Limb (tissue), 2 donors: ENCODE results near the gene PLA2G15.

Source experiments
- DNase-seq, 2 donors: peaks; one replicate each; pipeline ENCODE4 v3.0.0-alpha.2; 2016; ENCODE audit errors: extremely low spot score in 2 of 2

PLA2G15 gene

DNA sequence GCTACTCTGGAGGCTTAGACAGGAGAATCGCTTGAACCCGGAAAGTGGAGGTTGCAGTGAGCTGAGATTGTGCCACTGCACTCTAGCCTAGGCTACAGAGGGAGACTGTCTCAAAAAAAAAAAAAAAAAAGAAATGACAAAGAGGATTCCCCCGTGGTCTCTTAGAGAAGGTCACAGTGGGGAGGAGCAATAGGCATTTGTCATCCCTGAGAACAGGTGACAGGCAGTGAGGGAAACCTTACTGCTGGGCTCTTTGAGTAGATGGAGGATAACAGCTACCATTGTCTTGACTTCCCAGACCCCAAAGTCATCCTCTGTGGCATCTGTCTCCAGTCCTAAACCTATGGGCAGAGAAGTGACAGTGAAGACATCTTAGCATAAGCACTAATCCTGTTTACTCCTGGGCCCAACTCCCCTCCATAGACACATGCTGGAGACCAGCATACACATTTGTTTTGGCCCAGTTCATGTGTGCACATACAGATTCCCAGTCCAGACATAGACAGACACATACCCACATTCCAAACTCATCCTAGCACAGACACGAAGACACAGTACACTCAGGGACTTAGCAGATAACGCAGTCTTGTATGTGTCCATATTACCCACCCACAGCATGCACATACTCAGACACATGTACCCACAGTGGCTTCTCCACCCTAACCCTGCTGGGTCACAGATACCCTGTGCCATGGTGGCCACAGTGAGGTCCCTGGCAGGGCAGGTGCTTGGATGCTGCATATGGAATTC is 11.9 kb upstream of the PLA2G15 start:
- DNase-seq = no peak

DNA sequence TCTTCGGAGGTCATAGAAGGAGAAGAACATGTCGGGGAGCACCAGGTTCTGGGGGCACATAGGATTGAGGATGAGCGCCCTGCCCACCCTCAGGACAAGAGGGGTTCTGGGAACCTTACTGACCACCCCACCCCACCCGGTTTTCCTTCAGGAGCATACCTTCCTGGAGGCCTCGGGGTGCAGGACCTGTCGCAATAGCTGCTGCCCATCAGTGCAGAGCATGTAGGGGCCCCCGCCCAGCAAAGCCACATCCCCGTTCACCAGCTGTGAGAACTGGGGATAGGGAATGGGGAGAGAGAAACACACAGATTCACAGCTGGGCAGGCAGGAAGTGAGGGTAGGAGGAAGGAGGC is 11.4 kb upstream of the PLA2G15 start:
- DNase-seq = no peak

DNA sequence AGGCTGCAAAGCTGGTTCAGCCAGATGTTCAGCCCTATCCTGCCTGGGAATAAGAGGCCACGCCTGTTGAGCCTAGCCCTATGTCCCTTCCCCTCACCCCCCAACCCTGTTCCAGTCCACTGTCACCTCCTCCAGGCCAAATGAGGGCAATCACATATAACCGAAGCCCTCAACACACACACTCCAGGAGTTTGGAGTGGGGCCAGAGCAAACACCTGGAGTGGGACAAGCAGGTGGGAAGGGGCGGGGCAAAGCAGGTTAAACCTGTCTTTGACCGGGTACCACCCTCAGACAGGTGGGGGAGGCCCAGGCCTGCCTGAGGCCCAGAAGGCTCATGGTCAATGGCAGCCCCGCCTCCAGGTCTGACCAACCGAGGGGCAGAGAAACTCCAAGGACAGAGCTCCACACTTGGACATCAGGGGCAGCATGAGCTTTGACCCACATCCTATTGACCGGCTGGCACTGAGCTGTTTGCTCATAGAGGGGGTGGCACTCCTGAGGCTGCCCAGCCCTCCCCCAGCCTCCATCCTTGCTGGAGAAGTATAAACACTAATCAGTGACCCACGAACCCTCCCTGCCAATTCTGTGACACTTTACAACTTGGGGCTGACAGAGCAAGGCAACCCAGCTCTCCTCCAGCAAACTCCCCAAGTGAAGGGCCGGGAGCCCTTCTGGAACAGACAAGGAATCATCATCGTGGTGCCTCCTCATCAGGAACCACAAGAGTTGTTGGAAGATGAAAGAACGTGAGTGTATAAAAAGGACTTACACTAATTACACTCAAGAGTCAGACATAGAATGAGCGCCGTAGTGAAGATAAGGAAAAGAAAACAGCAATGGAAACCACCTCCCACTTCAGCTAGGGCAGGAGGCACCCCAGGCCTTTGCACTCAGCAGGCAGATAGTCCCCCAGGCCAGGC is 10.7 kb upstream of the PLA2G15 start:
- no peak for DNase-seq

DNA sequence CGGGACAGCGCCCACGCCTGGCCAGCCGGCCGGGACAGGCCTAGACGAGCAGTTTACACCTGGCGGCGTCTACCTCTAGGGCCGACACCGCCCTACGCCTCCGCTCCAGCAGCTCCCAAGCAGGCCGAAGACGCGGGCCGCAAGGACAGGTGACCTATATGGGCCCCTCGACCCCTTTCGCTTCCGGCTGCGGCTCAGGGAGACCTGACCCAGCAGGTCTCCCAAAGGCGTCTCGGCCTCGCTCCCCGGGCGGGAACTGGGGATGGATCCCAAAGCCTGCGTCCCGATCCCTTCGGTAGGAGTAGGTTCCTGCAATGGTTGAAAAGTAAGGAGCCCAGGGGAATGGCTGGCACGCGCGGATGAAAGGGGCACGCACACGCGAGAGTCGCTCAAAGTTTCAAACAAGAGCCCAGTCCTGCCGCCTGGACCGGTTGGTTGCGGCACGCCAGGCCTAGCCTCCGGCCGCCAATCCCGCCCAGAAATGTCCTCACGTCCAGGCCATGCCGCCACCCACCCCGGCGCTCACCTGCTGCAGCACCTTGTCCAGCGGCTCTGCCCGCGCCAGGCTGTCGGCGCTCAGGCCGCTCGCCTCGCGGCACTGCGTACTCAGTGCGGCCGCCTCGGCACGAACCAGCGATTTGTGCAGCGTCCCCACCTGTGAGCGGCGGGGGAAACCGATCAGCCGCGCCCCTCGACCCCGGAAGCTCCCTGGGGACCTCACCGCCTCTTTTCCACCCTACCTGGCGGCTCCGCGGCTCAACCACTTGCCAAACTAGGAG is 9.9 kb upstream of the PLA2G15 start:
- no peak for DNase-seq

DNA sequence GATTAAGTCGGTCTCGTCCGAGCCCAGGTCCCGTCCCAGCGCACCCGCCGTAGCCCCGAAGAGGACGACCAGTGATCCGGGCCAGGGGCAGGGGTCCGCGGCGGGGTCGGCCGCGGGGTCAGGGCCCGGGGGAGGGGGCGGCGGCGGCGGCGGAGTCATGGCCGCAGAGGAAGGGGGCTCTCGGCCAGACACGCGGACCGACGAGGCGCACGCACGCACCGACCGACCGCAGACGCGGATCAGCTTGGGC is 9.4 kb upstream of the PLA2G15 start, which contains the start of gene ESRP2:
TSS of gene ESRP2 (minus strand) at position 241 of the 250 bp plus-strand sequence. CDS start at position 159, 82 bp downstream.
- no peak for DNase-seq

DNA sequence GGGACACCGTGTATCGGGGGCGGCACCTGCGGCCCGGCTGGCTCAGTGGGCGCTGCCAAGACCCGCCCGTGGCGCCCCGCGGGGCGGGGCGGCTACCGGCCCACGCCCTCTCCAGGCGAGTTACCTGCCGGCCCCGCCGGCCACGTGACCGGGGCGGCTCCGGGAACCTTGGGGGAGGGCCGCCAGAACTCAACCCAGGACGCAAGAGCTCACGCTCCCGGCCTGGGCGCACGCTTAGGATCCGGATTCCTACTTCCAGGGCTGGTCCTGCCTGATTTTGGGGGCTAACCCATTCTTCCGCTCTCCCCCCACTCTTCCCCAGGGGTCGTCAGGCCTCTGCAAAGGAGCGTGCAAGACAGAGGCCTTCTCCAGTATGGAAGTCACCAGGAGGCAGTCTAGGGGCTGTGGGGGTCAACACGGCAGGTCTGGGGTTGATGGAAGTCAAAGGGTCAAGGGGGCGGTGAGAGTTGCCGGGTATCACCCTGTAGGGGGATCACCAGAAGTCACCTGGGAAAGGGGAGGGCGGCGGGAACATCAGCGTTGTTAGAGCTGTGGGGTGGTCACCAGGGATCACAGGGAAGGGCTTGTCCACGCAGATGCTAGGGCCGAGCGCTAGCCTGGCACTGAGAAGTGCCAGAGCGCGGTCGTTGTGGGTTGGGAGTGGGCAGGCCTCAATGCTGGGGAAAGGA is 8.9 kb upstream of the PLA2G15 start:
- DNase-seq = peak in 1 of 2 donors; percentile 59

DNA sequence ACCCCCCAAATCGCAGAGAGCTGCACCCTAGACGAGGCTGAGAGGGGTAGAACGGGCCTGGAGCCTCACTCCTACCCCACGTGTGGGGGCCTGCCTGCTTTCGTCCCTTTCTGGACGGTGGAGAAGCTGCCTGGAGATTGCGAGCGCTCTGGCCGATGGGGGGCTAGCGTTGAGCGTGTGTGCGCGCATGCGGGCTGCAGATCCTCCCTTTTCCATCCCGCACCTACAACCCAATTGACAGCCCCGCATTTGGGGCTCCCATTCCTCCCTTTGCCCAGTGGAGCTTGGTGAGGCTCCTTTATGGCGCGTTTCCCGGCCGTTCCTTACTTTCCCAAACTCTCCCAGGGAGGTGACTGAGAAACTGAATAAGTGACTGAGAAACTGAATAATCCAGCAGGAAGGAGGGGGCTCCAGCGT is 8.3 kb upstream of the PLA2G15 start:
- DNase-seq = no peak

DNA sequence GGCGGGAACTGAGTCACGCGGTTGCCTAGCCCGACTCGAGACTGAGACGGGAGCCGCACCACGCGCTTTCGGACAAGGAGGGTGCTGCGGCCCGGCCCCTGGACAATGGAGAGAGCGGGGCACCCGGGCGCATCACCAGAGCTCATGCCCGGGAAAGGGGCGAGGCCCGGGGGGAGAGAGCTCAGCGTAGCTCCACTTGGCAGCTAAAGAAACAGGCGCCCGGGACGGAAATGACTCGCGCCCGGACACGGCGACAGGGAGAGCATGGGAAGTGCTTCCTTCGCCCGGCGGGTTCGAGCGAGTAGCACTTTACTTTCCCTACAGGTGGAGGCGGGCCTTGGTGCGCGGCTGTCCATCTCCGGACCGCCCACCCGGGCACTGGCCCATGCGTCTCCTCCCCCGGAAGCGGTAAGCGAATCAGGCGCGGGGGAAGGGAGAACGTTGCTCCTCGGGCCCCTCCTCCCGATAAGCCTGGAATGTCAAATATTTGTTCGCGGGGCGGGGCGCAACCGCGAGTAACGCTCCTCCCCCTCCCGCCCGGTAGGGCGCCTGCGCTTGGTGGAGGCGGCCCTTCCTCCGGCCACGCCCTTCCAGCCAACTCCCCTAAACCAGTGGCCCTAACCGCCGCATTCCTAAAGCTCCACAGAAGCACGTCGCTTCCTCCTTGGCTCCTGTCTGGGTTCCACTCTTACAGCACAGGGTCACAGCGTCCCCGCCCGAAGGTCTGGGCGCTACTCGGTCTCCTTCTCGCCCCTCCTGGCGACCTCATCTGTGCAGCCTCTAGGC is 7.7 kb upstream of the PLA2G15 start:
- peak; percentile 96 to 97 for DNase-seq

DNA sequence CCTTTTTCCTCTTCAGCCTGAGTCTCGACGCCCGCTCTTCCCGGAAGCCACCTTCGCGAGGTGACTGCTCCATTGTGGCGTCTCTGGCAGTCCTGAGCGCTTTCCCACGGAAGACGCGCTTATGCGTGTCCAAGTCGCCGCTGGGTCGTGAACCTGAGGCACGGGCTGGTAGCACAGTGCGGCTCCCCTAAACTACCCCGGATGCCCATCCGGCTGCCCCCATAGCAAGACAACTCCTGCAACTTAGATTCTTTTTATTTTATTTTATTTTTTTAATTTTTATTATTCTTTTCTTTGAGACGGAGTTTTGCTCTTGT is 7.2 kb upstream of the PLA2G15 start:
- no peak for DNase-seq

DNA sequence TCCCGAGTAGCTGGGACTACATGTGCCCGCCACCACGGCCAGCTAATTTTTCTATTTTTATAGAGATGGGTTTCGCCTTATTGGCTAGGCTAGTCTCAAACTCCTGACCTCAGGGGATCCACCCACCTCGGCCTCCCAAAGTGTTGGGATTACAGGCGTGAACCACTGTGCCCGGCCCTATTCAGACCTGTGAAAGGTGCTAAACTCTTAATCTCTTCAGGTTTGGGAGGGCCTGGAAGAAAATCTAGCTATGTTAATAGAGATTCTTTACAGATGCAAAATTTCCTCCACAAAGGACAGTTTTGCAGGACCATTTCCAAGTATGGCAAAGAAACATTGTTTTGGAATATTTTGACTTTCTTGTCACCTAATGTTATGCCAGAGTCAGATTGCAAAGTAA is 3.1 kb upstream of the PLA2G15 start:
- DNase-seq = no peak

DNA sequence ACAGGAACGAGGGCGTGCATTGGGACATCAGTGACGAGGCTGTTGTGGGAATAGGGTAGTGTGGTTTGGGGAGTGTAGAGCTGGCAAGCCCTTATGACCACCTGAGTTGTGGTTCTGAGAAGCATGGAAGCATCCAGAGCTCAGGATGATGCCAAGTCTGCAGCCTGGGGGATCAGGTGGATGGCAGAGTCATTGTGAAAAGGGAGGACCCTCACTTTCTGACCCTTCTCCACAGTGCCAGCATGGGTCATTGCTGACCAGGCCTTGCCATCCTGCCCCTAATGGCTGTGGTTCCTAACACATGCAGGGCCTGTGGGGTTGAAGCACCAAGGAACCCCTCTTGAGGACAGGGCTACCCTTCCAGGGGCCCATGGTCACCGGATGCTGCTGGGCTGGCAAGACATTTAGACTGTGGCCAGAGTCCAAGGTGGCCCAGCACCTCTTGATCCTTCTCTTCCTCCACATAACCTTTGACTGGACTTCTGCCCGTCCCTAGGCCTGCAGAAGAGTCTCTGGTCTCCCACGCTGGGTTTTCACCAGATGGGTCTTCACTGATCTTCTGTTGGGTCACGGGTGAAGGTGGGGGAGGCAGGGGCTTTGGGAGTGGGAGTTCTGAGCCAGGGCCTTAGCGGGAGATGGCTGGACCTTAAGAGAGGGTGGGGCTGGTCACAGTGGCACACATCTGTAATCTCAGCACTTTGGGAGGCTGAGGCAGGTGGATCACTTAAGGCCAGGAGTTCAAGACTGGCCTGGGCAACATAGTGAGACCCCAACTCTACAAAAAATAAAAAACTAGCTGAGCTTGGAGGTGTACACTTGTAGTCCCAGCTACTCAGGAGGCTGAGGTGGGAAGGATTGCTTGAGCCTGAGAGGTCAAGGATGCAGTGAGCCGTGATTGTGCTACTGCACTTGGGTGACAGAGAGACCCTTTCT is 2.0 kb upstream of the PLA2G15 start:
- no peak for DNase-seq

DNA sequence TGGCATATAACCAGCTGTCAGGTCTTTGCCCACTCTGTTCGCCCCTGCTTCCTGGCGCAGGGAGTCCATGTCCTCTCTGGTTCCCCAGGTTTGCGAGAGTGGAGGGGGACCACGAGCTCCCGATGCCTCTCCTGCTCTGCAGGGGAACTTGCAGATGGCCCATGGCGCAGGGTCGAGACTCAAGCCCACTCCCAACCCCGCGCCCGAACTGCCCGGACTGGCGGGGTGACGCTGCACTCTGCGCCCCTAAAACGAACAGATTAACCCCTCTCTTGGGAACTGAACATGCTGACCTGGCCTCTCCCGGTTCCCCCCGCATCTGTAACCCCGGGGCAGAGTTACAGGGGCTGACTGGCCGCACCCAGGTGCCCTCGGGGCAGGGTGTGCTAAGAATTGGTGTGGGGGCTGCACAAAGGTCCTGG is 681 bp upstream of the PLA2G15 start:
- DNase-seq = no peak

DNA sequence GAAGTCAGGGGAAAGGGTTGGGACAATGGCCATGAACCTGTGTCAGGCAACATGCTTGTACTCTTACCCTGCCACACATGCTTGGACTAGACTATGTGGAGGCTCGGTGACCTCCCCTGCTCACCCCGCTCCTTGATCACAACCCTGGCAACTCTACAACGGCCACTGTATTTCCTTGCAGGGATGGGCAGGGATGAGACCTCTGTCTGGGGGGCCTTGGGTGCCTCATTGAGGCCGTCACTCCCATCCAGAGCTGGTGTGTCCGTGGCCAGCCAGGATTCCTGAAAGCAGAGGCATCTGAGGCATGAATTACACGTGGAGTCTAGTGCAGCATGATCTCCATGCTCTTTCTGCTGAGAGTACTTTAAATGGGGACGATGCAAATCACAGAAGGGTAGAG is 948 bp downstream of the PLA2G15 start:
- DNase-seq = no peak

DNA sequence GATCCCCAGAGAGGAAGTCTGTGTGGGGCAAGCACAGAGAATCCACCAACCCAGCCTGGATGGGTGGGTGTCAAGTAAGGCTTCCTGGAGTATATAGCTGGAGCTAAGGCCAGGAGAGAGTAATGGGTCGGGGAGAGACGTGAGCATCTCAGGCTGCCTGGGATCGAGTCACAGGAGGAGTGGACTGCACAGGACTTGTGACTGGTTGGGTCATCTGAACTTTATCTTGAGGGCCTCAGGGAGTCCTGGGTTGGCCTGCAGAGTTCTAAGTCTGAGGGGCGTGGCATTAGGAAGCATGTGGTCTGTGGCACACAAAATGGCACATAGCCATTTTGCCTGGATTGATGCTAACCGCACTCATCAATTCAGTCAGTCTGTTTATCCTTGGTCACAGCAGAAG is 1.5 kb downstream of the PLA2G15 start:
- no peak for DNase-seq

DNA sequence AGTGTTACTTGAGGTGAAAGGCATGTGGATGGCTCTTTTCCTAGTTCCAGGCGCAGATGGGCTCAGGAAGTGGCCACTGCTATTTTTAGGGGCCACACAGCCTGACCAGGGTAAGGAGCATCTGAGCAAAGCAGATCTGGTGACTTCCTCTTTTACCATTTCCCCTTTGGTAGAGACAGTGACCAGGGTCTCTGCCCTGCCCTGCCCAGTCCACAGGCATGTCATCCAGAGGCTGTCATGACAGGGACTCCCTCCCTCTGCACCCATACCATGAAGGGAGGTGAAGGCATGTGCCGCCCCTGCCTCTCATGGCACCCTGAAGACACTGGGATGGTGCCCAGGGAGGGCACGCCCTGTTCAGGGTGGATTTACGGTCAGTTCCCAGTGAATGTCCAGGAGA is 2.2 kb downstream of the PLA2G15 start:
- no peak for DNase-seq

DNA sequence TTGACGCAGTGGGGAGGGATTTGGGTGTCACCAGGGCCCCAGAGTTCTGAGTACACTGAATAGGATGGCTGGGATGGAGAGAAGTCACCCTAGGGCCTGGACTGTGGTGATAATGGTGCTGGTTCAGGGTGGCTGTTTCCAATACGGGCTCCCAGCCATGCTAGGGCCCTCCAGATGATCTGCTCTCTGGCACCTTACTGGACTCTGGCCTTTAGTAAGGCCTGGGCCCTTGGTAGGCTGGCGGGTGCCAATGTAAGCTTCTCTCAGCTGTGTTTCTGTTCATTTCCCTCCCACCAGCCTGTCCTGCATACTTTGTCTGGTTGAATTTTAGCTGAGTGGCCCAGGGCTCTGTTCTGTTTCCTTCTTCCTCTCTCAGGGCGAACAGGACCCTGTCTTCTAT is 2.8 kb downstream of the PLA2G15 start:
- no peak for DNase-seq

DNA sequence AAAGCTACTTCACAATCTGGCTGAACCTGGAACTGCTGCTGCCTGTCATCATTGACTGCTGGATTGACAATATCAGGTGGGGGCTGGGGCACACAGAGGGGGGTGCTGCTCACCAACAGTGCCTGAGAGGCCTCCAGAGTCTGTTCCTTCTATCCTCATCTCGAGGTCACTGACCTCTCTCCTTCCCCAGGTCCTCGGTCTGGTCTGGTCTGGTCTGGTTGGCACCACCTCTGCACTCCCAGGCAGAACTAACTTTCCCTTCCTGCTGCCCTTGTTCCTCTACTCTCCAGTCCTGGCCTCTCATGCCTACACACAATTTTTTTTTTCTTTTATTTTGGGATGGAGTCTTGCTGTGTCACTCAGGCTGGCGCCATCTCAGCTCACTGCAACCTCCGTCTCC is 4.2 kb downstream of the PLA2G15 start:
- no peak for DNase-seq

DNA sequence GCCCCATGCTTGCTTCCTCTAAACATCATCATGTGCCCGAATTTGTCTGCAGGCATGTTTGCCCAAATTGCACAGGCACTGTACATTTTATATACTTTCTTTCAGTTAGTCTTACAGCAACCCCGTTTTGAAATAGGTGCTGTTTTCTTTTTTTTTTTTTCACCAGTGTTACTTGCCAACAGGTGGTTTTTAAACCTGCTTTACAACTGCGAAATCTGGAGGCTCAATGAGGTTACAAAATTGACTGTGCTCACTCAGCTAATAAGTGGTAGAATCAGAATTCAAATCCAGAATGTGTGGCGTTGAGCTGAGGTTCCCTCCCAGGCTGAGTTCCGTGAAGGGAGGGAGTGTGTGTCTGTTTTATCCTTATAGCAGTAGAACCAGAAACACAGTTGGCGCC is 5.8 kb downstream of the PLA2G15 start:
- no peak for DNase-seq

DNA sequence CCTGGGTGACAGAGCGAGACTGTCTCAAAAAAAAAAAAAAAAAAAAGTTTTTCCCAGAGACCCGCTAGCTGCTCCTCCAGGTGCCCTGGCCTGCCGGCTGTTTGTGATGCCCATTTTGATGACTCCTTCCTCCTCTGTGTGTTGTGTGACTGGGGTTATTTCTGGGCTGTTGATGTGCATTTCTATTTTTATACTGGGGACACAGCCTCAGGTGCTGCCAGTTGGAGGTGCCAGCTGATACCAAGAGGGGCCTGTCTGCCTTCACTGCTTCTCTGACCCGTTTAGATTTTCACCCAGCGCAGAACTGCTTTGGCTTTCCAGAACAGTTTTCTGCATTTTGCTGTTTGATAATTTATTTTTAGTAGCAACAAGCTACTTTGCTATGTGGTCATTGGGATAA is 6.7 kb downstream of the PLA2G15 start:
- DNase-seq = no peak

DNA sequence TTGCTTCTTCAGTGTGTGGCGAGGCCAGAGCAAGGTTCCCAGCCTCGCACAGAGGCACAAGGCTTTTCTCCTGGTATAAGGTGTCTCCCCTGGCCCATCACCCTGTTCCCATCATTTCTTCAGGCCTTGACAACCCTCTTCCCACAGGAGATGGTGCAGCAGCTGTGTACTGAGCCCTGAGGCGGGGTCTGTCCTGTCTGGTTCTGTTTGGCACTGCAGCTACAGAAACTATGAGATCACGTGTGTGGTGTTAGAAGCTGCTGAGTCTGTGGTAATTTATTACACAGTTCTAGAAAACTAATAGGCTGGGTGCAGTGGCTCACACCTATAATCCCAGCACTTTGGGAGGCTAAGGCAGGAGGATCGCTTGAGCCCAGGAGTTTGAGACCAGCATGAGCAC is 7.2 kb downstream of the PLA2G15 start:
- DNase-seq = no peak
